Neutrophil (primary cell): ENCODE measurements around the gene TM4SF18.

Experiments
- H3K27ac ChIP-seq: fragments of 200-600 bp; sonication (generic); 2 replicates; pipeline ENCODE4 v1.5.1; 2016; ENCODE audit warnings: mild to moderate bottlenecking, moderate library complexity
- H3K27me3 ChIP-seq: fragments of 200-600 bp; sonication (generic); 2 replicates; pipeline ENCODE4 v1.6.0; 2016; ENCODE audit warnings: mild to moderate bottlenecking
- H3K36me3 ChIP-seq: fragments of 200-600 bp; sonication (generic); 2 replicates; pipeline ENCODE4 v1.5.1; 2017
- H3K4me1 ChIP-seq, 2 experiments: fragments of 200-600 bp in 1 of 2; sonication (generic) in 1 of 2; 1 replicate in 1 of 2; 2 replicates in 1 of 2; pipeline versions ENCODE4 v1.5.1 to v1.6.1; 2013 to 2016; ENCODE audit warnings: low read depth in 1 of 2, low read length in 1 of 2, mild to moderate bottlenecking in 1 of 2, moderate library complexity in 1 of 2; ENCODE audit not compliant: control insufficient read depth in 1 of 2, insufficient read depth in 1 of 2
- H3K4me3 ChIP-seq, 2 experiments: fragments of 200-600 bp in 1 of 2; sonication (generic) in 1 of 2; 1 replicate in 1 of 2; 2 replicates in 1 of 2; pipeline ENCODE4 v1.5.1; 2013 to 2016; ENCODE audit warnings: low read depth in 1 of 2, low read length in 1 of 2, mild to moderate bottlenecking in 1 of 2, moderate library complexity in 1 of 2
- H3K9me3 ChIP-seq: fragments of 200-600 bp; sonication (generic); 2 replicates; pipeline ENCODE4 v1.5.1; 2016
- TF ChIP-seq, protein P1 (sequence below): fragments of 200-600 bp; sonication (generic); IDR thresholded peaks from 2 replicates; pipeline ENCODE4 v1.5.1; 2016; ENCODE audit warnings: antibody characterized with exemption

The TM4SF18 gene

DNA sequence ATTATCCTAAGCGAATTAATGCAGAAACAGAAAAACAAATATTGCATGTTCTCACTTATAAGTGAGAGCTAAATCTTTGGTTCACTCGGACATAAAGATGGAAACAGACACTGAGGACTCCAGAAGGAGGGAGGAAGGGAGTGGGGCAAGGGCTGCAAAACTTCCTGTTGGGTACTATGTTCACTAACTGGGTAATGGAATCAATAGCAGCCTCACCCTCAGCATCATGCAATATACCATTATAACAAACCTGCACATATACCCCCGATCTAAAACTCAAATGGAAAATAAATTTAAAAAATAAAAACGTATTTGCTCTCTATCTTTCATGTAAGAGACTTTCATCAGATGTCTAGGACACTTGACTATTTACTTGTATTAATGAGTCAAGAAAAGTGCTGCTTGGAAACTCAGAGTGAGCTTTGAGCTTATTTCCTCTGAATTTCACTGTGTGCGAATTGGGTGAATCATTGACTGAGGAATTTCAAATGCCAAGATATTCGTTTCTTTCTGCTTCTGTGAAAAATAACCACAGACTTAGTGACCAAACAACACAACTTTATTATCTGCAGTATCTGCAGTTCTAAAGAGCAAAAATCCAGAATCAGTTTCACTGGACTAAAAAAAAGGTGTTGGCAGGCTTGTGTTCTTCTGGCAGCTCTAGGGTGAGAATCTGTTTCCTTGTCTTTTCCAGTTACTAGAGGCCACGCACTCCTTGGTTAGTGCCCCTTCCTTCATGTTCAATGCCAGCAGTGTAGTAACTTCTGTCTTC lies 18.4 kb downstream of the TM4SF18 start:
- H3K4me1 ChIP-seq, result peaks cover 0 to 6% of the 10 kb centered on the region in 2 experiments
- no peak overlapping the region for H3K4me3 ChIP-seq
- H3K27me3 ChIP-seq, result no peaks in the 10 kb centered on the region
- no peaks in the 10 kb centered on the region for H3K36me3 ChIP-seq
- TF ChIP-seq, protein P1, sequence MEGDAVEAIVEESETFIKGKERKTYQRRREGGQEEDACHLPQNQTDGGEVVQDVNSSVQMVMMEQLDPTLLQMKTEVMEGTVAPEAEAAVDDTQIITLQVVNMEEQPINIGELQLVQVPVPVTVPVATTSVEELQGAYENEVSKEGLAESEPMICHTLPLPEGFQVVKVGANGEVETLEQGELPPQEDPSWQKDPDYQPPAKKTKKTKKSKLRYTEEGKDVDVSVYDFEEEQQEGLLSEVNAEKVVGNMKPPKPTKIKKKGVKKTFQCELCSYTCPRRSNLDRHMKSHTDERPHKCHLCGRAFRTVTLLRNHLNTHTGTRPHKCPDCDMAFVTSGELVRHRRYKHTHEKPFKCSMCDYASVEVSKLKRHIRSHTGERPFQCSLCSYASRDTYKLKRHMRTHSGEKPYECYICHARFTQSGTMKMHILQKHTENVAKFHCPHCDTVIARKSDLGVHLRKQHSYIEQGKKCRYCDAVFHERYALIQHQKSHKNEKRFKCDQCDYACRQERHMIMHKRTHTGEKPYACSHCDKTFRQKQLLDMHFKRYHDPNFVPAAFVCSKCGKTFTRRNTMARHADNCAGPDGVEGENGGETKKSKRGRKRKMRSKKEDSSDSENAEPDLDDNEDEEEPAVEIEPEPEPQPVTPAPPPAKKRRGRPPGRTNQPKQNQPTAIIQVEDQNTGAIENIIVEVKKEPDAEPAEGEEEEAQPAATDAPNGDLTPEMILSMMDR, result no peak
- H3K9me3 ChIP-seq, result no peaks in the 10 kb centered on the region
- H3K27ac ChIP-seq, result no peak overlapping the region

DNA sequence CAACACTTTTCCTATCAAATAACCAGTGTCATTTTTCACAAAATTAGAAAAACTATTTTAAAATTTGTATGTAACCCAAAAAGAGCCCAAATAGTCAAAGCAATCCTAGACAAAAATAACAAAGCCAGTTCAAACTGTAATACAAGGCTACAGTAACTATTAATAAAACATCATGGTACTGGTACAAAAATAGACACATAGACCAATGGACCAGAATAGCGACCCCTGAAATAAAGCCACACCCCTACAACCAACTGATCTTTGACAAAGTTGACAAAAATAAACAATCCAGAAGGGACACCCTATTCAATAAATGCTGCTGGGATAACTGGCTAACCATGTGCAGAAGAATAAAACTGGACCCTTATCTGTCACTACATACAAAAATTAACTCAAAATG lies 19.9 kb downstream of the TM4SF18 start:
- Histone ChIP-seq H3K4me3 (no peak overlapping the region), H3K27ac (no peak overlapping the region), H3K36me3 (no peaks in the 10 kb centered on the region), H3K4me1 (peaks cover 0 to 6% of the 10 kb centered on the region in 2 experiments), H3K27me3 (no peaks in the 10 kb centered on the region), H3K9me3 (no peaks in the 10 kb centered on the region)
- TF ChIP-seq, protein P1, result no peak

DNA sequence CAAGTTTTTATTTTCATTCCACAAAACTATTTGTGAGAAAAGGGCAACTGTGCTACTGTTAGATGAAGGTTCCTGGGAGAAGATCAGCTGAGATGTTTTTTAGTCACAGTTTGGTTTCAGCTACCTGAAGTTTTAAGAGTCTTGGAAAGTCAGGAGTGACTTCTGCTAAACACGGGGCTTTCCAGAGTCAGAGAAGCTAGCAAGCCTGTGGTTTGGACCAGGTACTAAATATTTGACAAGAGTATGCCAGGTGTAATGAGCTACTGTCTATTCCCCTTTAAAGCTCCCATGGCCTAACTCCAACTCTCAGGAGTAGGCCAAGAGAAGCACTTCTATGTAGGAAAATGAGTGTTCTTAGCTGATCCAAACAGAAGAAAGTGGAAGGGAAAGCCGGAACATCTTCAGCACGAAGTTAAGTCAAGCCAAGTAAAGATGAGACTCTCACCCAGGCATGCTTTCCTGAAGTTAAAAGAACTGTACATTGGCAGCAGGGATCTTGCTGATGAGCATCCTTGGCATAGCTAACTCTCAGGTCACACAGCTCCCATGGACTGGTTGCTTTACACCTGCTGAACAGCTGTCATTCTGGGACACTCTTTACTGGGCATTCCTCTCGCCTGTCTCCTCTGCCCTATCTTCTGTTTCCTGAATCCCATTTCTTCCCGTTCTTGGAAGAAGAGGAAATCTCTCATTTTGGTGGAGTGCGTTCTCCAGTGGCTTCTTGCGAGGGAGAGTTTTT lies 22.5 kb downstream of the TM4SF18 start:
- Histone ChIP-seq H3K9me3 (no peaks in the 10 kb centered on the region), H3K36me3 (no peaks in the 10 kb centered on the region), H3K4me1 (peaks cover 10 to 21% of the 10 kb centered on the region in 2 experiments), H3K27me3 (no peaks in the 10 kb centered on the region), H3K27ac (no peak overlapping the region), H3K4me3 (no peak overlapping the region)
- TF ChIP-seq, protein P1, result no peak

DNA sequence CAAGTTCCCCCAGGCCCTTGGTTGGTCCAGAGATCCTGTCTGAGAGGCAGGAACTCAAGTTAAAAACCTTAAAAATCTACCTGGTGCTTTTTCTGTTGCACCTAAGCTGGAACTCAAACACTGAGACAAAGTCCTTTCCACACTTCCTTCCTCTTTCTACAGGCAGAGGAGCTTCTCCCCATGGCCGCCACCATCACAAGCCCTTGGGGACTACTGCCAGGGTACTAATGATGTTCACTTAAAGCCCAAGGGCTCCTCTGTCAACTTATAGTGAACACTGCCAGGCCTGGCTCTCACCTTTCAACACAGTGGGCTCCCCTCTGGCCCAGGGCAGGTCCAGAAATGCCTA lies 26.0 kb downstream of the TM4SF18 start:
- Histone ChIP-seq H3K36me3 (no peaks in the 10 kb centered on the region), H3K9me3 (no peaks in the 10 kb centered on the region), H3K27ac (peak overlapping the region; percentile 81), H3K4me3 (peak overlapping the region in 1 of 2 experiments; percentile 2), H3K27me3 (no peaks in the 10 kb centered on the region), H3K4me1 (peaks cover 10 to 21% of the 10 kb centered on the region in 2 experiments)
- TF ChIP-seq, protein P1, result no peak

DNA sequence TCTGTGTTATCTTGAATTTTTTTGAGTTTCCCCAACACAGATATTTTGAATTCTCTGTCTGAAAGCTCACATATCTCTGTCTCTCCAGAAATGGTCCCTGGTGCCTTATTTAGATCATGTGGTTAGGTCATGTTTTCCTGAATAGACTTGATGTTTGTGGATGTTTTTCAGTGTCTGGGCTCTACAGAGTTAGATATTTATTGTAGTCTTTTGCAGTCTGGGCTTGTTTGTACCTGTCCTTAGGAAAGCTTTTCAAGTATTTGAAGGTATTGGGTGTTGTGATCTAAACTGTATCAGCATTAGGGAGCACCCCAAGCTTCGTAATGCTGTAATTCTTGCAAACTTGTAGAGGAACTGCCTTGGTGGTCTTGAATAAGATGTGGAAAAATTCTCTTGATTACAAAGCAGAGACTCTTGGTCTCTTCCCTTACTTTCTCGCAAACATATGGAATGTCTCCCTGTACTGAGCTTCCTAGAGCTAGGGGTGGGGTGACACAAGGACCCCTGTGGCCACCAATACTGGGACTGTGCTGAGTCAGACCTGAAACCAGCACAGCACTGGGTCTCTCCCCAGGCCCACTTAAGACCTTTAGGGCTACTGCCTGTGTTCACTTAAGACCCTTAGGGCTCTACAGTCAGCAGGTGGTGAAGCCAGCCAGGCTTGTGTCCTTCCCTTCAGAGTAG lies 26.5 kb downstream of the TM4SF18 start:
- Histone ChIP-seq H3K27ac (peak overlapping the region; percentile 81), H3K9me3 (no peaks in the 10 kb centered on the region), H3K36me3 (no peaks in the 10 kb centered on the region), H3K4me3 (peak overlapping the region in 1 of 2 experiments; percentile 2), H3K27me3 (no peaks in the 10 kb centered on the region), H3K4me1 (peaks cover 10 to 21% of the 10 kb centered on the region in 2 experiments)
- TF ChIP-seq, protein P1, result no peak
